DND-41 (cell line): Measurements from ENCODE around the gene EXTL1.
A peak's percentile ranks its signal among the peaks of the same experiment; 100 is the strongest.

ENCODE experiments used
- ATAC-seq: fragments of 200-7000 bp; cut with Tn5 transposase; 3 replicates; pipeline ENCODE4 v1.9.1; 2021; ENCODE audit warnings: low read depth; ENCODE audit not compliant: insufficient read depth
- DNase-seq: peaks from one replicate; pipeline ENCODE4 v3.0.0-alpha.2; 2020
- H2AFZ ChIP-seq: 2 replicates; pipeline ENCODE4 v1.6.0; 2012; ENCODE audit warnings: low read depth, low read length
- H3K27ac ChIP-seq: 2 replicates; pipeline ENCODE4 v1.5.1; 2012; ENCODE audit warnings: low read length, inconsistent platforms
- H3K27me3 ChIP-seq: fragments of 200-600 bp; sonication (generic); 2 replicates; pipeline ENCODE4 v1.6.0; 2012; ENCODE audit warnings: low read length, mild to moderate bottlenecking, inconsistent platforms; ENCODE audit not compliant: insufficient read depth, poor library complexity
- H3K36me3 ChIP-seq: 2 replicates; pipeline ENCODE4 v1.5.1; 2012; ENCODE audit warnings: low read length, inconsistent platforms; ENCODE audit not compliant: insufficient read depth
- H3K4me1 ChIP-seq: 2 replicates; pipeline ENCODE4 v1.5.1; 2012; ENCODE audit warnings: mild to moderate bottlenecking, low read length; ENCODE audit not compliant: insufficient read depth
- H3K4me2 ChIP-seq: 2 replicates; pipeline ENCODE4 v1.6.0; 2012; ENCODE audit warnings: mild to moderate bottlenecking, moderate library complexity, low read length, inconsistent platforms; ENCODE audit not compliant: insufficient read depth
- H3K4me3 ChIP-seq, 2 experiments: fragments of 200-600 bp in 1 of 2; shearing (Covaris generic) in 1 of 2; 2 replicates each; pipeline ENCODE4 v1.5.1; 2012 to 2016; ENCODE audit warnings: inconsistent platforms in 2 of 2, low read length in 2 of 2, mild to moderate bottlenecking in 2 of 2, low read depth in 1 of 2, moderate library complexity in 1 of 2
- H3K79me2 ChIP-seq: 2 replicates; pipeline ENCODE4 v1.6.0; 2012; ENCODE audit warnings: low read length, inconsistent platforms; ENCODE audit not compliant: insufficient read depth
- H3K9ac ChIP-seq: 2 replicates; pipeline ENCODE4 v1.6.0; 2012; ENCODE audit warnings: low read depth, mild to moderate bottlenecking, inconsistent platforms, low read length, moderate library complexity
- H3K9me3 ChIP-seq: 2 replicates; pipeline ENCODE4 v1.5.1; 2012; ENCODE audit warnings: low read length, moderate library complexity, mild to moderate bottlenecking, inconsistent platforms; ENCODE audit not compliant: insufficient read depth, severe bottlenecking
- H4K20me1 ChIP-seq: 2 replicates; pipeline ENCODE4 v1.6.0; 2012; ENCODE audit warnings: low read length; ENCODE audit not compliant: insufficient read depth
- EZH2 ChIP-seq: IDR thresholded peaks from 3 replicates; pipeline ENCODE4 v1.6.1; 2012; ENCODE audit warnings: borderline replicate concordance, low read depth, mild to moderate bottlenecking, moderate library complexity, low read length, inconsistent platforms; ENCODE audit not compliant: severe bottlenecking
- TF ChIP-seq, protein P1 (sequence below): IDR thresholded peaks from 2 replicates; pipeline ENCODE4 v1.5.1; 2012; ENCODE audit warnings: borderline replicate concordance, low read length, moderate library complexity, mild to moderate bottlenecking; ENCODE audit not compliant: poor library complexity, severe bottlenecking; ENCODE audit errors: extremely low read depth

The EXTL1 gene

DNA sequence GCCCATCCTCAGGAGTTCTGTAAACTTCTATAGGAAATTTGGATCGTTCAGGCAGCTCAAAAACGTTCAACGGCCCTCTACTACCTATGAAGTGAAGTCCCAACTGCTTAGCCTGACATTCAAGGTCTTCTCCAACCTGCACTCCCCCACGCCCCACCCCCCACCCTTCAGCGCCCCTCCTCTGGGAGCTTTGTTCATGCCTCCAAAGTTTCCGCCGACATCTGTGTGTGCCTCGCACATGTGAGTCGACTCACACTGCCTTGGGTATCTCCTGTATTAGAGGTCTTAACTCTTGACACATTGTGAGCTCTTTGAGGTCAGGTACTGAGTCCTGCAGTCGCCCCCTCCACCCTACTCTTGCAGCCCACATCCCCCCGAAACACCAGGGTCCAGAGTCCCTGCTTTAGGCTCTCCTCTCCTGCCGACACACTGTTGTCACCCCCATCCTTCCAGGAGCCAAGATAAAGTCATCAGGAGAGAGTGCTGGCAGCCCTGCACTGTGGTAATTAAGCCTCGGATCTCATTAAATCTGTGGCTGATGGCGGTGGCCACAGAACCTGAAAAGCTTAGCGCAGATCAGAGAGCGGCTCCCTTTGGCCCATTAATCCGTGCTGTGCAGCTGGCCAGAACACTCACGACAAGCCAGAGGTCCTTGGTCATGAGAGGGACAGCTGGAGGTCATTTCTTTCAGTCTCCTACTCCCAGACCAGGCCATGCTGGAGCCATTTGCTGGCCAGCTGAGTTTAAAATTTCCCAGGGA is 22.4 kb upstream of the EXTL1 start:
- H3K4me1 ChIP-seq: peaks cover 42% of the 10 kb centered on the region
- DNase-seq (no peak), ATAC-seq (no peak)
- 0 out of 2 replicates have a peak overlapping the region, but pooled peaks have one; percentile 48 for H3K9ac ChIP-seq
- peak overlapping the region; percentile 75 for H3K27ac ChIP-seq
- no peaks in the 10 kb centered on the region for H4K20me1 ChIP-seq
- H3K4me3 ChIP-seq: no peak overlapping the region
- H3K9me3 ChIP-seq: no peaks in the 10 kb centered on the region
- H3K79me2 ChIP-seq: peaks cover 34% of the 10 kb centered on the region
- H3K27me3 ChIP-seq: no peaks in the 10 kb centered on the region
- no peaks in the 10 kb centered on the region for H3K36me3 ChIP-seq
- H3K4me2 ChIP-seq: no peak overlapping the region
- TF ChIP-seq, protein P1, sequence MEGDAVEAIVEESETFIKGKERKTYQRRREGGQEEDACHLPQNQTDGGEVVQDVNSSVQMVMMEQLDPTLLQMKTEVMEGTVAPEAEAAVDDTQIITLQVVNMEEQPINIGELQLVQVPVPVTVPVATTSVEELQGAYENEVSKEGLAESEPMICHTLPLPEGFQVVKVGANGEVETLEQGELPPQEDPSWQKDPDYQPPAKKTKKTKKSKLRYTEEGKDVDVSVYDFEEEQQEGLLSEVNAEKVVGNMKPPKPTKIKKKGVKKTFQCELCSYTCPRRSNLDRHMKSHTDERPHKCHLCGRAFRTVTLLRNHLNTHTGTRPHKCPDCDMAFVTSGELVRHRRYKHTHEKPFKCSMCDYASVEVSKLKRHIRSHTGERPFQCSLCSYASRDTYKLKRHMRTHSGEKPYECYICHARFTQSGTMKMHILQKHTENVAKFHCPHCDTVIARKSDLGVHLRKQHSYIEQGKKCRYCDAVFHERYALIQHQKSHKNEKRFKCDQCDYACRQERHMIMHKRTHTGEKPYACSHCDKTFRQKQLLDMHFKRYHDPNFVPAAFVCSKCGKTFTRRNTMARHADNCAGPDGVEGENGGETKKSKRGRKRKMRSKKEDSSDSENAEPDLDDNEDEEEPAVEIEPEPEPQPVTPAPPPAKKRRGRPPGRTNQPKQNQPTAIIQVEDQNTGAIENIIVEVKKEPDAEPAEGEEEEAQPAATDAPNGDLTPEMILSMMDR: no peak
- TF ChIP-seq EZH2: no peak
- H2AFZ ChIP-seq: peak overlapping the region; percentile 95

DNA sequence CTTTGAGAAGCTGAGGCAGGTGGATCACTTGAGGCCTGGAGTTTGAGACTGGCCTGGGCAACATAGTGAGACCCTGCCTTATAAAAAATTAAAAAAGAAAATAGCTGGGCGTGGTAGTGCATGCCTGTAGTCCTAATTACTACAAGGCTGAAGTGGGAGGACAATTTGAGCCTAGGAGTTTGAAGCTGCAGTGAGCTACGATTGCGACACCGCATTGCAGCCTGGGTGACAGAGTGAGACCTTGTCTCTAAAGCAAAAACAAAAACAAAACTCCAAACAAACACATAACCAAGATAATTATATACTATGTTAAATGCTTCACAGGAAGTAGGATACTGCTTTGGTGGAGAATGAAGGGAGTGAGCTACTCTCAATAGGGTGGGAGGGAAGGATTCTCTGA is 18.3 kb upstream of the EXTL1 start:
- Histone ChIP-seq H3K9me3 (no peaks in the 10 kb centered on the region), H3K79me2 (no peaks in the 10 kb centered on the region), H3K9ac (no peak overlapping the region), H3K36me3 (no peaks in the 10 kb centered on the region), H3K4me1 (peaks cover 6% of the 10 kb centered on the region), H3K4me3 (no peak overlapping the region), H3K27ac (no peak overlapping the region), H2AFZ (no peak overlapping the region), H4K20me1 (no peaks in the 10 kb centered on the region), H3K4me2 (no peak overlapping the region), H3K27me3 (no peaks in the 10 kb centered on the region)
- DNase-seq (no peak), ATAC-seq (no peak)
- no peak for TF ChIP-seq EZH2
- TF ChIP-seq, protein P1: no peak

DNA sequence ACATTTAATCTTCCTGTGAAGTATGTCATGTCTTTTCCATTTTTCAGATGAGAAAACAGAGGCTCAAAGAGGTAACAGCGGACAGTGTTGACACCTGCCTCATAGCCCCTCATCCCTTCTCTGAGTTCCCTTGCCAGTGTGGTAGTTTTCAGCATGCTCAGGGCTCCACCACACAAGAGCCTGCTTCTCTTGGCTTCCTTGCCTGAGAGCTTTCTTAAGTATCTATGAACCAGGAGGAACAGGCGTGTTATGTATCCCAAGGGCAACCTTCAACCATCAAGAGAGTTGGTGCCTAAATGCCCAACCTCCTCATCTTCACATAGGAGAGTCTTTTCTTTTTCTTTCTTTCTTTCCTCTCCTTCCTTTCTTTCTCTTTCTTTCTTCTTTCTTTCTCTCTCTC is 17.8 kb upstream of the EXTL1 start:
- Histone ChIP-seq H3K27ac (no peak overlapping the region), H3K4me1 (peaks cover 2% of the 10 kb centered on the region), H3K9me3 (no peaks in the 10 kb centered on the region), H3K79me2 (no peaks in the 10 kb centered on the region), H3K36me3 (no peaks in the 10 kb centered on the region), H3K27me3 (no peaks in the 10 kb centered on the region), H3K4me2 (no peak overlapping the region), H4K20me1 (no peaks in the 10 kb centered on the region), H3K9ac (no peak overlapping the region), H2AFZ (no peak overlapping the region), H3K4me3 (no peak overlapping the region)
- TF ChIP-seq EZH2: no peak
- TF ChIP-seq, protein P1: no peak
- DNase-seq (no peak), ATAC-seq (no peak)
